Stimulated activated CD4-positive, alpha-beta T cell treated with anti-CD3 and anti-CD28 coated beads, Interleukin-12 subunit alpha, Interleukin-12 subunit beta, amount 100 ng/mL, for 4 hours (primary cell): Measurements from ENCODE around the gene PCDHA7.
"Not testable (repeated sequence)": the region's sequence is repeated elsewhere in the genome, so short reads cannot be mapped to it uniquely, and the experiment has no call there.

ENCODE experiments used
- DNase-seq: peaks from one replicate; pipeline ENCODE4 v3.0.0-alpha.2; 2020

PCDHA7 gene

GRCh38 chr5:140833993-140834392 is at the start of gene PCDHA7:
Gene PCDHA7 (plus strand): TSS chr5:140834269. CDS start chr5:140834384, 115 bp downstream.
- DNase-seq: no peak

GRCh38 chr5:140785905-140786686 is 48.0 kb upstream of the PCDHA7 start, which contains the start of gene PCDHA1:
Gene PCDHA1 (plus strand): TSS chr5:140786140.
- no peak for DNase-seq

GRCh38 chr5:140787422-140787821 is 46.6 kb upstream of the PCDHA7 start:
- DNase-seq: not testable (repeated sequence)

GRCh38 chr5:140787849-140788504 is 46.1 kb upstream of the PCDHA7 start:
- DNase-seq: not testable (repeated sequence)

GRCh38 chr5:140791089-140791488 is 43.0 kb upstream of the PCDHA7 start:
- DNase-seq: no peak

GRCh38 chr5:140794595-140795258 is 39.3 kb upstream of the PCDHA7 start, which contains the start of gene PCDHA2:
Gene PCDHA2 (plus strand): TSS chr5:140794852.
- DNase-seq: no peak

GRCh38 chr5:140795259-140795641 is 38.8 kb upstream of the PCDHA7 start:
- no peak for DNase-seq

GRCh38 chr5:140796072-140796717 is 37.9 kb upstream of the PCDHA7 start:
- not testable (repeated sequence) for DNase-seq

GRCh38 chr5:140796718-140797095 is 37.4 kb upstream of the PCDHA7 start:
- DNase-seq: no peak

- no peak for DNase-seq
Observed at GRCh38 chr5:140800816-140801493, 33.1 kb upstream of the PCDHA7 start, which contains the start of gene PCDHA3. Gene PCDHA3 (plus strand): TSS chr5:140801057.

GRCh38 chr5:140801494-140801841 is 32.6 kb upstream of the PCDHA7 start:
- DNase-seq: no peak

- not testable (repeated sequence) for DNase-seq
Observed at GRCh38 chr5:140802381-140802780, 31.7 kb upstream of the PCDHA7 start.

- DNase-seq: no peak
Observed at GRCh38 chr5:140802781-140803271, 31.2 kb upstream of the PCDHA7 start.

GRCh38 chr5:140806834-140807775 is 27.0 kb upstream of the PCDHA7 start, which contains the start of gene PCDHA4:
Gene PCDHA4 (plus strand): TSS chr5:140807068.
- no peak for DNase-seq

GRCh38 chr5:140808241-140808888 is 25.7 kb upstream of the PCDHA7 start:
- not testable (repeated sequence) for DNase-seq

GRCh38 chr5:140808889-140809291 is 25.2 kb upstream of the PCDHA7 start:
- no peak for DNase-seq

- no peak for DNase-seq
Observed at GRCh38 chr5:140821375-140822280, 12.4 kb upstream of the PCDHA7 start, which contains the start of gene PCDHA5. Gene PCDHA5 (plus strand): TSS chr5:140821613.

GRCh38 chr5:140822281-140822629 is 11.8 kb upstream of the PCDHA7 start:
- no peak for DNase-seq

- DNase-seq: not testable (repeated sequence)
Observed at GRCh38 chr5:140822969-140823368, 11.1 kb upstream of the PCDHA7 start.
